ENCODE data around the gene TNNC2. TPM values are rescaled to one million over a fixed set of nuclear protein-coding genes. Genes with fewer than 3 reads are reported as not detected.

TNNC2 gene
- total RNA-seq, 1 donor from 2014 or later, result 0.61 TPM

- DNase-seq, result no peak
- no peaks in the 10 kb centered on the region for H3K9me3 ChIP-seq
- no peak for ATAC-seq
- peaks cover 31% of the 10 kb centered on the region for H3K4me1 ChIP-seq
- H3K27me3 ChIP-seq, result no peaks in the 10 kb centered on the region
- no peak overlapping the region for H3K4me3 ChIP-seq
- H3K36me3 ChIP-seq, result peaks cover 23% of the 10 kb centered on the region
- no peak overlapping the region for H3K27ac ChIP-seq
- TF ChIP-seq CTCF (IDR thresholded peaks at IDR 0.05), result no peak
- intact Hi-C loops (cut with DNase I), result no loop called here
These were observed 8.7 kb upstream of the TNNC2 start for GRCh38 chr20:45835825-45836224.

GRCh38 chr20:45835329-45835765 lies 8.2 kb upstream of the TNNC2 start:
- H3K36me3 ChIP-seq, result peaks cover 18% of the 10 kb centered on the region
- H3K4me3 ChIP-seq, result peak overlapping the region; percentile 76
- intact Hi-C loops (cut with DNase I), result no loop called here
- H3K27me3 ChIP-seq, result no peaks in the 10 kb centered on the region
- no peak for TF ChIP-seq CTCF (IDR thresholded peaks at IDR 0.05)
- ATAC-seq (no peak), DNase-seq (no peak)
- H3K4me1 ChIP-seq, result peaks cover 31% of the 10 kb centered on the region
- no peaks in the 10 kb centered on the region for H3K9me3 ChIP-seq
- no peak overlapping the region for H3K27ac ChIP-seq

- no peaks in the 10 kb centered on the region for H3K9me3 ChIP-seq
- peaks cover 31% of the 10 kb centered on the region for H3K4me1 ChIP-seq
- H3K4me3 ChIP-seq, result peak overlapping the region; percentile 76
- no peak for TF ChIP-seq CTCF (IDR thresholded peaks at IDR 0.05)
- intact Hi-C loops (cut with DNase I), result no loop called here
- no peaks in the 10 kb centered on the region for H3K27me3 ChIP-seq
- peak overlapping the region; percentile 90 for H3K27ac ChIP-seq
- peaks cover 12% of the 10 kb centered on the region for H3K36me3 ChIP-seq
- DNase-seq, result no peak
- ATAC-seq, result no peak
These were observed 7.7 kb upstream of the TNNC2 start for GRCh38 chr20:45834797-45835161.

GRCh38 chr20:45833883-45834796 lies 7.0 kb upstream of the TNNC2 start:
- H3K36me3 ChIP-seq, result peaks cover 8% of the 10 kb centered on the region
- no peaks in the 10 kb centered on the region for H3K27me3 ChIP-seq
- intact Hi-C loops (cut with DNase I), result no loop called here
- DNase-seq, result peak; percentile 86
- peaks cover 31% of the 10 kb centered on the region for H3K4me1 ChIP-seq
- H3K4me3 ChIP-seq, result peak overlapping the region; percentile 76
- ATAC-seq, result peak; percentile 87
- TF ChIP-seq CTCF (IDR thresholded peaks at IDR 0.05), result no peak
- H3K27ac ChIP-seq, result peak overlapping the region; percentile 90
- H3K9me3 ChIP-seq, result no peaks in the 10 kb centered on the region

GRCh38 chr20:45833030-45833882 lies 6.1 kb upstream of the TNNC2 start, which contains the start of gene SNX21:
TSS of gene SNX21 (plus strand) at chr20:45833799. CDS start at chr20:45833920, 121 bp downstream.
- Histone ChIP-seq H3K9me3 (no peaks in the 10 kb centered on the region), H3K4me1 (peaks cover 31% of the 10 kb centered on the region), H3K27me3 (no peaks in the 10 kb centered on the region), H3K27ac (peak within 1 kb of the TSS; percentile 90), H3K36me3 (peaks cover 5% of the 10 kb centered on the region), H3K4me3 (peak within 1 kb of the TSS; percentile 76)
- peak; percentile 91 for DNase-seq
- intact Hi-C loops (cut with DNase I), result no loop called here
- peak; percentile 90 for ATAC-seq
- TF ChIP-seq CTCF (IDR thresholded peaks at IDR 0.05), result no peak

Data from upper lobe of right lung (tissue), 1 donor.